ENCODE data around the gene HSF2BP.
"Not testable (repeated sequence)": the region's sequence is repeated elsewhere in the genome, so short reads cannot be mapped to it uniquely, and the experiment has no call there.

HSF2BP gene

DNA sequence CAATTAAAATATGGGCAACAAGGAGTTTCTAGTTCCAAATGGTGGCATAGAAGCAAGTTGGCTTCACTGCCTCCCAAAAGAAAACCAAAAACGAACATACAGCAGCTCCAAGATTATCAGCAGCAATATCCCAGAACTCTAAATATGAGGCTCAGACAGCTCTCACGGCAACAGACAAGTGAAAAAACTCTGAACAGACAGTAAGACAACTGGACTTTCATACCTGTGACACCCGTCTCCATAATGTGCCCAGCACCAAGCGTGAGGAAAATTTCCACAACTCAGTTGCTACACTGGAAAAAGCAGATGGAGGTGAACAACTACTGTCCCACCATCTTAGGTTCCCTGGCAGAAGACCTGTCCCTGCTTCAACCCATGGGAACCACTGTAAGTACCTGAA lies 39.9 kb downstream of the HSF2BP start:
- no peak overlapping the region for H3K27ac Mint-ChIP-seq (ENCODE audit: low read depth)

DNA sequence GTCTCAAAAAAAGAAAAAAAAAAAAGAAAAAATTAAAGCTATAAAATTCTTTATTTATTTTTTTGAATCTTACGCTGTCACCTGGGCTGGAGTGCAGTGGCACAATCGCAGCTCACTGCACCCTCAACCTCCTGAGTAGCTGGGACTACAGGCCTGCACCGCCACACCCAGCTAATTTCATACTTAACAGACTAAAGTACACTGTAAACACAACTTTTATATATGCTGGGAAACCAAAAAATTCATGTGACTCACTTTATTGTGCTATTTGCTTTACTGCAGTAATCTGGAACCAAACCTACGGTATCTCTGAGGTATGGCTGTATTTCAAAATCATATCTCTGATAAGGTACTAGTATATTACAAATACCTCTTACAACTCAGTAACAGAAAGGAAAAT lies 40.3 kb downstream of the HSF2BP start:
- H3K9me3 Mint-ChIP-seq = no peaks in the 10 kb centered on the region
- H3K4me1 Mint-ChIP-seq = no peaks in the 10 kb centered on the region
- H3K27ac Mint-ChIP-seq (ENCODE audit: low read depth) = no peak overlapping the region
- peaks cover 42% of the 10 kb centered on the region for H3K27me3 Mint-ChIP-seq
- DNase-seq (ENCODE audit: low spot score in 2 of 2) (no peak), ATAC-seq (replicated peaks; ENCODE audit: extremely low read depth, poor library complexity, severe bottlenecking) (no peak)
- no peak overlapping the region for H3K4me3 Mint-ChIP-seq
- no peaks in the 10 kb centered on the region for H3K36me3 Mint-ChIP-seq (ENCODE audit: insufficient read depth)

More for the DNA sequence above, 39.9 kb downstream of the HSF2BP start:
- H3K4me1 Mint-ChIP-seq = no peaks in the 10 kb centered on the region
- ATAC-seq (replicated peaks; ENCODE audit: extremely low read depth, poor library complexity, severe bottlenecking) (no peak), DNase-seq (ENCODE audit: low spot score in 2 of 2) (no peak)
- peaks cover 46% of the 10 kb centered on the region for H3K27me3 Mint-ChIP-seq
- no peak overlapping the region for H3K4me3 Mint-ChIP-seq
- H3K9me3 Mint-ChIP-seq = no peaks in the 10 kb centered on the region
- H3K36me3 Mint-ChIP-seq (ENCODE audit: insufficient read depth) = no peaks in the 10 kb centered on the region

GRCh38 chr21:43616861-43617260 lies 42.4 kb downstream of the HSF2BP start:
- H3K4me3 Mint-ChIP-seq; H3K9me3 Mint-ChIP-seq; H3K36me3 Mint-ChIP-seq (ENCODE audit: insufficient read depth): not testable (repeated sequence)

GRCh38 chr21:43614839-43615238 lies 44.4 kb downstream of the HSF2BP start:
- Mint-ChIP-seq H3K27me3 (peaks cover 3% of the 10 kb centered on the region), H3K4me1 (no peaks in the 10 kb centered on the region), H3K4me3 (no peak overlapping the region), H3K9me3 (no peaks in the 10 kb centered on the region), H3K36me3 (ENCODE audit: insufficient read depth) (no peaks in the 10 kb centered on the region), H3K27ac (ENCODE audit: low read depth) (no peak overlapping the region)
- DNase-seq (ENCODE audit: low spot score in 2 of 2) = no peak
- no peak for ATAC-seq (replicated peaks; ENCODE audit: extremely low read depth, poor library complexity, severe bottlenecking)

More at GRCh38 chr21:43616861-43617260, 42.4 kb downstream of the HSF2BP start:
- H3K27me3 Mint-ChIP-seq = peaks cover 23% of the 10 kb centered on the region
- not testable (repeated sequence) for H3K4me1 Mint-ChIP-seq; DNase-seq (ENCODE audit: low spot score in 2 of 2); ATAC-seq (replicated peaks; ENCODE audit: extremely low read depth, poor library complexity, severe bottlenecking); H3K27ac Mint-ChIP-seq (ENCODE audit: low read depth)

DNA sequence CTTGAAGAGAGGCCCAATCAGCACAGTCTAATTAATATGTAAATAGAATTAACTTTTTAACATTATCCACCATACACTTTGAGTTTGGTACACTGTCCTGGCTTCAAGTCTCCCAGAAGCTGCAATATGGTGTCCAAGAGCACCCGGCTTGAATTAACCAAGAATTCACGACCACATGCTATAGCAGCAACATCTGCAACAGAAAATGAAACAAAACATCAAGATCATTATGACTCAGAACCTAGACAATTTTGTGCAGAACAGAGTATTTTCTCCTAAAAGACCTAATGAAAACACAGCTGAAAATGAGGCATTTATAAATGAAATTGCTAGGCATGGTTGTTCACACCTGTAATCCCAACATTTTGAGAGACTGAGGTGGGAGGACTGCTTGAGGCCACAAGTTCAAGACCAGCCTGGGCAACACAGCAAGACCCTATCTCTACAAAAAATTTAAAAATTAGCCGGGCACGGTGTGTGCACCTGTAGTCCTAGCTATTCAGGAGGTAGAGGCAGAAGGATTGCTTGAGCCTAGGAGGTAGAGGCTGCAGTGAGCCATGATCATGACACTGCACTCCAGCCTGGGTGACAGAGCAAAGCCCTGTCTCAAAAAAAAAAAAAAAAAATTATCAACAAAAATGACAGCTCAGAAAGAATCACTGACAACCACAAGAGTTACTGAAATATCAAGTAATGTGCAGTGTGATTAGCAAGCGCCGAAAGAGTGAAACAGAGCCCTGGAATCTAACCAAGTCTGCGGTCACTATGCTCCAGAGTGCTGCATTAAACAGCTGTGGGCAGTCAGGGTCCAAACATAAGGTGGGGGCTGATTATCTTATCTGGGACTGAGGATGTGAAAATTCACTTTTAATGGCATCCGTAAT lies 45.3 kb downstream of the HSF2BP start:
- Mint-ChIP-seq H3K27ac (ENCODE audit: low read depth) (no peak overlapping the region), H3K27me3 (no peaks in the 10 kb centered on the region), H3K36me3 (ENCODE audit: insufficient read depth) (no peaks in the 10 kb centered on the region), H3K4me3 (no peak overlapping the region), H3K9me3 (no peaks in the 10 kb centered on the region), H3K4me1 (no peaks in the 10 kb centered on the region)
- no peak for ATAC-seq (replicated peaks; ENCODE audit: extremely low read depth, poor library complexity, severe bottlenecking)
- no peak for DNase-seq (ENCODE audit: low spot score in 2 of 2)

GRCh38 chr21:43611598-43612369 lies 47.5 kb downstream of the HSF2BP start:
- Mint-ChIP-seq H3K36me3 (ENCODE audit: insufficient read depth) (no peaks in the 10 kb centered on the region), H3K4me1 (no peaks in the 10 kb centered on the region), H3K27me3 (no peaks in the 10 kb centered on the region), H3K4me3 (no peak overlapping the region), H3K9me3 (no peaks in the 10 kb centered on the region), H3K27ac (ENCODE audit: low read depth) (no peak overlapping the region)
- DNase-seq (ENCODE audit: low spot score in 2 of 2) = no peak
- no peak for ATAC-seq (replicated peaks; ENCODE audit: extremely low read depth, poor library complexity, severe bottlenecking)

DNA sequence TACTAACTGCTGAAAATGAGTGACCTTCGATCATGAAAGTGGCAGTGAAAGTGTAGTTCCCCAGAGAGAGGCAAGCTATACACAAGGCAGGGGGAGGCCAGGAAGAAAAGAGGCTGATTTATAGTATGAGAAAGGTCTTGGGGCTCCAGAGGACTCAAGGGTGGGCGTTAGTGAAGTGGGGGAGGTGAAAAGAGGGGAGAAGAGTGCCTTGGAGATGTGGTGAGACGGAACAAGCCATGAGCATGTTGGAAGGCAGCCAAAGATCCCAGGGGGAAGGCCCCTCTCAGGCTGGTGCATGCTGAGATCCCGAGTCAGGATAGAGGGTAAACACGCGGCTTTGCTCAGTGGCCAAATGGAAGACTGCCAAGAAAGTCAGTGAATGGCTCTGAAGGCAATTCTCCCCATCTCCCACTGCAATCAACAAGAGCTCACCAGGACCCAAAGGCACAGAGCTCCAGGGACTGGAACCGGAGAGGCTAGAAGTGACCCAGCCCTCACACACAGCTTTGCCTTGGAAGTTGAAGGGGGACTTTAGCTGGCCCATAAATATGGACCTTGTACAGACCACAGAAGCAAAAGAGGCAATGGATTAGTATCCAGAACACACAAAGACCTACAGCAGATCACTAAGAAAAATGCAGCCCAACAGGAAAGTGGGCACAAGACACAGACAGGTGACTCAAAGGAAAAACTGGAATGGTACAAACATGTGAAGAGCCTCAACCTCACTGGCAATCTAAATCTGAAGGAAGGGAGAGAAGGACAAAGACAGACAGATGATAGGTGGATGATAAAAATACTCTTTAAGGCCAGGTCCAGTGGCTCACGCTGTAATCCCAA lies 49.6 kb downstream of the HSF2BP start:
- no peak for ATAC-seq (replicated peaks; ENCODE audit: extremely low read depth, poor library complexity, severe bottlenecking)
- Mint-ChIP-seq H3K36me3 (ENCODE audit: insufficient read depth) (no peaks in the 10 kb centered on the region), H3K4me3 (no peak overlapping the region), H3K9me3 (no peaks in the 10 kb centered on the region), H3K27me3 (no peaks in the 10 kb centered on the region), H3K27ac (ENCODE audit: low read depth) (no peak overlapping the region), H3K4me1 (no peaks in the 10 kb centered on the region)
- DNase-seq (ENCODE audit: low spot score in 2 of 2) = no peak

- H3K27me3 Mint-ChIP-seq = no peaks in the 10 kb centered on the region
- no peaks in the 10 kb centered on the region for H3K4me1 Mint-ChIP-seq
- no peaks in the 10 kb centered on the region for H3K9me3 Mint-ChIP-seq
- no peak for DNase-seq (ENCODE audit: low spot score in 2 of 2)
- H3K4me3 Mint-ChIP-seq = no peak overlapping the region
- ATAC-seq (replicated peaks; ENCODE audit: extremely low read depth, poor library complexity, severe bottlenecking) = no peak
- no peak overlapping the region for H3K27ac Mint-ChIP-seq (ENCODE audit: low read depth)
- H3K36me3 Mint-ChIP-seq (ENCODE audit: insufficient read depth) = no peaks in the 10 kb centered on the region
Measured at GRCh38 chr21:43608664-43609063, 50.6 kb downstream of the HSF2BP start.

- no peak for DNase-seq (ENCODE audit: low spot score in 2 of 2)
- no peaks in the 10 kb centered on the region for H3K36me3 Mint-ChIP-seq (ENCODE audit: insufficient read depth)
- no peaks in the 10 kb centered on the region for H3K27me3 Mint-ChIP-seq
- ATAC-seq (replicated peaks; ENCODE audit: extremely low read depth, poor library complexity, severe bottlenecking) = no peak
- H3K4me1 Mint-ChIP-seq = no peaks in the 10 kb centered on the region
- H3K27ac Mint-ChIP-seq (ENCODE audit: low read depth) = no peak overlapping the region
- no peak overlapping the region for H3K4me3 Mint-ChIP-seq
- no peaks in the 10 kb centered on the region for H3K9me3 Mint-ChIP-seq
Measured at GRCh38 chr21:43608225-43608624, 51.1 kb downstream of the HSF2BP start.

GRCh38 chr21:43605320-43606215 lies 53.7 kb downstream of the HSF2BP start:
- Mint-ChIP-seq H3K27ac (ENCODE audit: low read depth) (no peak overlapping the region), H3K9me3 (no peaks in the 10 kb centered on the region), H3K27me3 (no peaks in the 10 kb centered on the region), H3K4me3 (no peak overlapping the region), H3K36me3 (ENCODE audit: insufficient read depth) (no peaks in the 10 kb centered on the region), H3K4me1 (no peaks in the 10 kb centered on the region)
- ATAC-seq (replicated peaks; ENCODE audit: extremely low read depth, poor library complexity, severe bottlenecking) (no peak), DNase-seq (ENCODE audit: low spot score in 2 of 2) (no peak)

DNA sequence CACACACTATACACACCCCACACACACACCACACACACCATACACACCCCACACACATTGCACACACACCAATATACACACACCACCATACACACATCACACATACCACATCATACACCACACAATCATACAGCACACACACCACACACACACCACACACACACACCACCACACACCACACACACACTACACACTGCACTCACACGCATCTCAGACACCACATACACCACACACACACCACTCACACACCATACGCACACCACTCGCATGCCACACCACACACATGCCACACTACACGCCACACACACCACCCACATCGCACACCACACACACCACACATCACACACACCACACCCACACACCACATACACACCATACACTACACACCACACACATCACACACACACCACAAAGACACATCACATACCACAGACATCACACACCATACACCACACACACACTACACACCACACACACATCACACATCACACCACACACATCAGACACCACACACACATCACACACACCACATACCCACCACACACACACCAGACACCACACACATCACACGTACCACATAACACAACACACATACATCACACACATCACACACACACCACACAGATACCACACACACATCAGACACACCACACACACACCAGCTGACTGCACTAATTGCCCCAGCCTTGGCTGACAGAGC lies 54.6 kb downstream of the HSF2BP start:
- no peaks in the 10 kb centered on the region for H3K9me3 Mint-ChIP-seq
- no peaks in the 10 kb centered on the region for H3K36me3 Mint-ChIP-seq (ENCODE audit: insufficient read depth)
- ATAC-seq (replicated peaks; ENCODE audit: extremely low read depth, poor library complexity, severe bottlenecking) = no peak
- no peaks in the 10 kb centered on the region for H3K4me1 Mint-ChIP-seq
- no peaks in the 10 kb centered on the region for H3K27me3 Mint-ChIP-seq
- H3K27ac Mint-ChIP-seq (ENCODE audit: low read depth) = no peak overlapping the region
- no peak for DNase-seq (ENCODE audit: low spot score in 2 of 2)
- H3K4me3 Mint-ChIP-seq = no peak overlapping the region
